ENCODE measurements around the gene SNRNP48. TPM values are rescaled to one million over a fixed set of nuclear protein-coding genes. Genes with fewer than 3 reads are reported as not detected.

Gene SNRNP48
- 5.1 to 10.6 TPM (median 9.1 TPM) in 5 replicates for total RNA-seq (2022; extraction: Qiagen RNA extraction; ENCODE audit: low read depth)

GRCh38 chr6:7589949-7590917, at the start of gene SNRNP48:
Gene SNRNP48 (plus strand): TSS chr6:7590198. CDS start chr6:7590258, 60 bp downstream.

GRCh38 chr6:7541175-7542064, 48.6 kb upstream of the SNRNP48 start, which contains the start of gene DSP:
Gene DSP (plus strand): TSS chr6:7541671. CDS start chr6:7541916, 245 bp downstream.

Other genes starting within 250 kb of the SNRNP48 start
- gene CAGE1, start 200.5 kb upstream of the SNRNP48 start, total RNA-seq (2022; extraction: Qiagen RNA extraction; ENCODE audit: low read depth), result 0.10 TPM in 1 of 5 replicates, not detected in the others
- 10.1 to 13.4 TPM (median 12.9 TPM) in 5 replicates for gene RIOK1, start 200.4 kb upstream of the SNRNP48 start, total RNA-seq (2022; extraction: Qiagen RNA extraction; ENCODE audit: low read depth)
- 33.8 to 56.5 TPM (median 45.3 TPM) in 5 replicates for gene DSP, start 48.5 kb upstream of the SNRNP48 start, total RNA-seq (2022; extraction: Qiagen RNA extraction; ENCODE audit: low read depth)
- gene BMP6, start 135.9 kb downstream of the SNRNP48 start, total RNA-seq (2022; extraction: Qiagen RNA extraction; ENCODE audit: low read depth), result 13.7 to 21.7 TPM (median 20.3 TPM) in 5 replicates

Data from A549 treated with RU486 at 1 μM for 4 hours (cell line).